Ecto neural progenitor cell (in vitro differentiated cells): ENCODE data around the gene SPTBN1.
"Not testable (repeated sequence)": the region's sequence is repeated elsewhere in the genome, so short reads cannot be mapped to it uniquely, and the experiment has no call there.

Experiments used
- DNase-seq: peaks from one replicate; pipeline ENCODE4 v3.0.0-alpha.2; 2018; ENCODE audit warnings: low spot score

The SPTBN1 gene

DNA sequence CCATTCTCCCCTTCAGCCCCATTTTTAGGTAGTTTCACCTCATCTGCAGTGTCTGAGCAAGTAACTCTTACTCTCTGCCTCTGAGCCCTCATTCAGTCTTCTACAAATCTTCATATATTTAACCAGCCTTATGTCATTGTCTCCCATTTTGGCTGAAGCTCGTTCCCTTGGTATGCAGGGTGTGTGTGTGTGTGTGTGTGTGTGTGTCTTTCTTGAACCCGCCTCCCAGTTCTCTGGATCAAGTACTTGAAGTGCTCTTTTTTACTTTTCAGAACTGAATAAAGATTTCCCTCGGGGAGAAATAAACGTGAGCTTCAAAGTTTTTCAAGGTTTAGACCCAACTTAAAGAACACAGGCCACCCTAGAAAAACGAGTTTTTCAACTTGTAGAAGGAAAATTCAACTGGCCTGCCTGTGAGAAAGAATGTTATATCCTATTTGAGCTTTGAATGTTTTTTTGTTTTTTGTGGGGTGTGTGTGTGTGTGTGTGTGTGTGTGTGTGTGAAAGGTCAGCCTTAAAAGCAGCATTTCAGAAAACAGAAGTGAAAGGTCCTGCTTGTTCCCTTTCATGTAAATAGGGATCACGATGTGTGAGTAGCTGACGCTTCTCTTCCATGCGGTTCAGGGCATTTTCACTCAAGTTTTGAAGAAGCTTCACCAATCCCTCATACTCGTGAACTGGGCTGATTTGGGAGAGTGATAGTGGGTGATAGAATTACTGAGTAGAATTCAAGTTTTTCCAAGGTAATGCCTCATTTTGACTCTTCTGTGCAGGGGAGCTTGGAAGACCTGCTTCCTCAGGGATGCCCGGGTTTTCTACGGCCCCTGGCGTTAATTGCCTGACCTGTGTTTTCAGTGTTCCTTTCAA, 216.7 kb downstream of the SPTBN1 start:
- no peak for DNase-seq

DNA sequence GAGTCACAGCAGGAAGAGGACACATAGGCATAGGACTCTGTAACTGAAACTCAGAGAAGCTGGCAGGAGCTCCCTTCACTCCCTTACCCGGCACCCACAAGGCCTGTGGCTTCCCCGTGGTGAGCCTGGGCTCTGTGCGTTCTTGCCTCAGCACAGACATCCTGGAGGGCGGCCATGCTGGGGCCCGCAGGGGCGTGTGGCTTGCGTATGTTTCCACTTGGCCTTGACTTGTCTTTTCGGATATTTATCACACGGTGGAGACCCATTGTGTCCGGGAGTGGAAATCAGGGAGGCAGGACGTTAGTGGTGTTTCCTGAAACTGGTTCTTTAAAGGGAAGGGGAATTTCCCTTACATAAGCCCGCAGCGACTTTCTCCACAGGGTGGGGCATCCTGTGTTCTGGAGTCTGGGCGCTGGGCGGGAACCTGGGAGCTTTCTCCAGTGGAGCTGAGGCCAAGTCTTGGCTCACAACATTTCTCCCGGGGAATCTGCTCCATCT, 217.4 kb downstream of the SPTBN1 start:
- no peak for DNase-seq

DNA sequence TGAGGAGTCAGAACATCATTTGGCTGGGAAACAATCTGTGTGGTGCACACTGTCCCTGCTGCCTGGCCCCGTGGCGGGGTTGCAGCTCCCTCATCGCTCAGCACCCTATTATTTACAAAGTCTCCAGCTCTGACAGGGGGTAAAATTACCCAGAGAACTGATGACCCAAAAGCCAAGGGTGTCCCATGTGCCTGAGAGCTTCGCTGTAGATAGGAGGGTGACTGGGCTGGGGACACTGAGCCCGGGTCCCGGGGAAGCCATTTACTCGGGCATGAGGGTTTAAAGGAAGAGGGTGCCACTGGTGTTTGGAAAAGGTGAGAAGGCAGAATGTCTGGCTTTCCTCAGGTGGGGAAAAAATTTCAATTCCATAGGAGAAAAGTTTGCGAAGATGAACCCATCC, 219.2 kb downstream of the SPTBN1 start:
- no peak for DNase-seq

DNA sequence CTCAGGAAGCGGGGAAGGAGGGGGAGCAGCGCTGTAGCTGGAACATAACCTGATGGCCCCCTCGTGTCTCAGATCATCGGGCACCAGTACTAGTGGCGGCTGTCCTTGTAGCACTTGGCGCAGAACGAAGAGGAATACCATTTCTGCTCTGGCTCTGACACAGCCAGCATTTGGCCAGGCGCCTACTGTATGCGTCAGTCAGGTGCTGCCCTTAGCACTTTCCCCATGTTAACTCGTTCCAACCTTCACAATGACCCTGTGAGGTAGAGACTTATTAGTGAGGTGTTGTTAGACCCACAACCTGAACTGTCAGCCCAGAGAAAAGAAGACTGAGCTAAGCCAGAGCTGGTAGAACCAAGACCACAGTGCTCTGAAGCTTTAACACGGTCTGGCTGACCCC, 219.6 kb downstream of the SPTBN1 start:
- DNase-seq, result no peak

DNA sequence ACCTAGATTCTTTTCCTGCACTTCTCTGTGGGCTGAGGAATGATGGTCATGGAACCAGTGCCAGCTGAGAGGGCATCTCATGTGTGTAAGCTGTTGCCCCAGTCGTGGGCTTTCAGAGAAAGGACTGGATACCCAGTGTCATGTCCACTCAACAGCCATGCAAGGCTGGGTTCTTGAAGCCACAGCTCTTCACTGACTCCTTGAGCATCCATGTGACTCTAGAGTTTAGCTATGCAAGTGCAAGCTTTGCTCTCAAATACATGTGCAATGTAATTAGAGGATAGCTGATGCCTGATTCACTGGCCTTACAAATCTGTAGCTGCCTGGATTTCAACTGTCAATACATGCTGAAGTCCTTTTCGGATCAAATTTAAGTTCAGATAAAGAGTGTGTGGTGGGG, 220.5 kb downstream of the SPTBN1 start:
- DNase-seq, result no peak

DNA sequence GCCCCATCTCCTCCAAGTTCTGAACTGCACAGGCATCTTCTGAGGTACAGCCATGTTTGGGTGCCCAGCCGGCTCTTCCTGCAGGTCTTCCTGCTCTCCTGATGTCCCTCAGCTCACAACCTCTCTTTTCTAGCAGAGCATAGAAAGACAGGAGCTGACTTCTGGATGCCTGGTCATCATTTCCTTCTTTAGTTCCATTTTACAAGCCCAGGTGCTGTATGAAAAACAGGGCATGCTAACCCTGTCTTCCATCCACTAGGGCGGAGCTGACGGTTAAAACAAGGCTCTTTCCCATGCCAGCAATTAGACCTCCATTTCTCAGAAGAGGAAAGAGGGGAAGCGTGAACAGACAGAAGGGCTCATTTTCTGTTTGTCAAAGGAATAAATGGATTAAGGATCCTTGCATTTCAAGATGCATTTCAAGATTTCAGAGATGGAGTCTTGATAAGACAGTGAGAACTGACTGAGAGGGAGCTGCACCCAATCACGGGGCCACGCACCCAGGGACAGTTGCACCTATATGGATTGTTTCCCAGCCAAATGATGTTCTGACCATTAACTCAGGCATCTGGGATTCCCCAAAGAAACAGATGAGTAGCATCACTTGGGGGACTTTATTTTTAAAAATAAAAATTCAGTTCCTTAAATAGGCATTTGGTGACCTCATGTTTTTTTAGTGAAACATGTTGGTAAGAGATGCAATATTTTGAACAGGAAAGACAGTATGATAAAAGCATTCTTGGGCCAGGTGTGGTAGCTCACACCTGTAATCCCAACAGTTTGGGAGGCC, 221.5 kb downstream of the SPTBN1 start:
- DNase-seq, result peak; percentile 11

DNA sequence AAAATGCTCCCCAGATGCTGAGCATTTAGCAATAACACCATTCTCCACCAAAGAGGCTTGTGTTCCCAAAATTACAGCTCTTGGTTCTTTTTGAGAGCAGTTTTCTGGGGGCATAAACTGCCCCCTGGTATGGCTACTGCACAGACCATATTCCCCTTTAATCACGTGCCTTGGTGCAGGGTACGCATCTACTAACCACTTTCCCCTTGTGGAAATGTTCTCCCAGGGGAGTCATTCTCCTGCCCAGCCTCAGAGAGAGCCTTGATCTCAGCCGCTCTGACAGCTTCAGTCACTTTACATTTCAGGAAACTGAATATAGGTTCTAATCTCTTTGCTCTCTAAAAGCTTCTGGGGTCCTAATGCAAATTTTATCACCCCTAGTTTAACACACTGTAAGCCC, 222.6 kb downstream of the SPTBN1 start:
- no peak for DNase-seq

DNA sequence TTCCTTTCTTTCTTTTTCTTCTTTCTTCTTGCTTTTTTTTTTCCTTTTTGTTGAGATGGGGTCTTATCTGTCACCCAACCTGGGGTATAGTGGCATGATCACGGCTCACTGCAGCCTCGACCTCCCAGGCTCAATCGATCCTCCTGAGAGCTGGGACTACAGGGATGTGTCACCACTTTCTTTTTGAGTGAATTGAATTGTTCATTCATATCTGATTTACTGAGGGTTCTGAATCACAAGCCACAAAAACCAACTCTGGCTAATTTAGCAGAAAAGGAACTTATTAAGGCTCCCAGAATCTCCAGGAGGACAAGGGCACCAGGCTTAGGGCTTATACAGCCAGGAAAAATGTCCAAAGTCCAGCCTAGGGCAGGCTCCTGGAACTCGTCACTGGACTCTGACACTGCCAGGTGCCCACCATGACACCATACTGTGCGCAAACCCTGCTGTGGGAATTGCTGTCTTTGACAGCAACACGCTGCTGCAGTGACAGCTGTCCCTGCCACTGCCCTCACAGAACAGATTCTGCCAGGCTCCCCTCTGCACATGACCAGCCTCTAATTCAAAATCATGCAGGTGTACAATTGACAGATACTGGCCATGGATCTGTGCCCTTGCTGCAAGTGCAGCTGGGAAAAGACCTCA, 224.4 kb downstream of the SPTBN1 start:
- no peak for DNase-seq

DNA sequence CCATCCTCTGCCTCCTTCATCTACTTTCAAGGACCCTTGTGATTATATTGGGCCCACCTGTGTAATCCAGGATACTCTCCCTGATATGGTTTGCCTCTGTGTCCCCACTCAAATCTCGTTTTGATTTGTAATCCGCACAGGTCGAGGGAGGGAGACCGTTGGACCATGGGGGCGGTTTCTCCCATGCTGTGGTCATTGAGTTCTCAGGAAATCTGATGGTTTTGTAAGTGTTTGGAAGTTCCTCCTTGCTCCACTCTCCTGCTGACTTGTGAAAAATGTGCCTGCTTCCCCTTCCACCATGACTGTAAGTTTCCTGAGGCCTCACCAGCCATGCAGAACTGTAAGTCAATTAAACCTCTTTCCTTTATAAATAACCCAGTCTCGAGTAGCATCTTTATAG, 225.3 kb downstream of the SPTBN1 start:
- no peak for DNase-seq

DNA sequence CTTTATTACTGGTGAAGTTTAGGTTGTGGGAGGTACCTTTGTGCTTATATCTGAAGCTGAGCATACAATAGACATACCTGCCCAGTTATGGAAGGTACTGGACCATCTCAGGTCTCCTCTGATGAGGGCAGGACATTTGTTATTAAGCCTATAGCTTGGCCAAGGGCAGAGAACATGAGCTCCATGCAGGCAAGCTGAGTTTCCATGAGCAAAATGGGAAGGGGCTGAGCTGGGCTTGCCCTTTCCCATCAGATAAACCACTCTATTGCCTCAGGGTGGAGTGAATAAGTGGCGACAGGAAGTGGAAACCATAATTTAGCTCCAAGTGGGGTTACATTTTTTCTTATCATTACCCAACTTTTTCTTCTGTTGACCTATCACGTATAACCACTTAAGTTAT, 227.5 kb downstream of the SPTBN1 start:
- DNase-seq, result no peak

DNA sequence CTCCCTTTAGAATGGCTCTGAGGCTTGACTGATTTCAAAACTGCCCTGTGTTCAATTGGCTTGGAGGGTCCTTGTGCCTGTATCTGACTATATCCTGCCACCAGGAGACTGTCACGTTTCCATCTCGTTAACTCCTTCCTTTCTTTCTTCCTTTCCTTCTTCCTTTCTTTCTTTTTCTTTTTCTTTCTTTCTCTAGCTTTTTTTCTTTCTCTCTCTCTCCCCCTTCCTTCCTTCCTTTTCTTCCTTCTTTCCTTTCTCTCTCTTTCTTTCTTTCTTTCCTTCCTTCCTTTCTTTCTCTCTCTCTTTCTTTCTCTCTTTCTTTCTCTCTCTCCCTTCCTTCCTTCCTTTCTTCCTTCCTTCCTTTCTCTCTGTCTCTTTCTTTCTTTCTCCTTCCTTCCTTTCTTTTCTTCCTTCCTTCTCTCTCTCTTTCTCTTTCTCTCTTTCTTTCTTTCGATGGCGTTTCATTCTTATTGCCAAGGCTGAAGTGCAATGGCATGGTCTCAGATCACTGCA, 229.2 kb downstream of the SPTBN1 start:
- DNase-seq, result no peak

DNA sequence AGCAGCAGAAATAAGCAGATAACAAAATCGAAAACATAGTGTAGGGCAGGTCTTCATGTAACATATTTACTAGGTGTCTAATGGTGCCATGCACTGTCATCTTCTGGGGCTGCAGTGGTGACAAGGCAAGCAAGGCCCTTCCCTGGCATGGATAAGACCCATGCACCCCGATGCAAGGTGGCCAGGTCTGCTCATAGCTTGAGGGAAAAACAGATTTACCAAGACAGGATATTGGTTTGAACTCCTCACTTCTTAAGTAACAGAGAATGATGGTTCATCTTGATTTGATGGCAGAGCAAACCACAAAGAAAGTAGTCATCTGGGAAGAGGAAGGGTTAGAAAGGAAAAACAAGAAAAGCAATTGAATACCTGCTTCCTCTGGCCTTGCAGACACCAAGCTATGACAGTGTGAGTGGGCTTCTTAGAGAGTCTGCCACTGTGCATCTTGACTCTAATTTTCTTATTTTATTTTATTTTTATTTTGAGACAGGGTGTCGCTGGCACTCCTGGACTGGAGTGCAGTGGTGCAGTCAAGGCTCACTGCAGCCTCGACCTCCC, 231.5 kb downstream of the SPTBN1 start:
- DNase-seq, result no peak

DNA sequence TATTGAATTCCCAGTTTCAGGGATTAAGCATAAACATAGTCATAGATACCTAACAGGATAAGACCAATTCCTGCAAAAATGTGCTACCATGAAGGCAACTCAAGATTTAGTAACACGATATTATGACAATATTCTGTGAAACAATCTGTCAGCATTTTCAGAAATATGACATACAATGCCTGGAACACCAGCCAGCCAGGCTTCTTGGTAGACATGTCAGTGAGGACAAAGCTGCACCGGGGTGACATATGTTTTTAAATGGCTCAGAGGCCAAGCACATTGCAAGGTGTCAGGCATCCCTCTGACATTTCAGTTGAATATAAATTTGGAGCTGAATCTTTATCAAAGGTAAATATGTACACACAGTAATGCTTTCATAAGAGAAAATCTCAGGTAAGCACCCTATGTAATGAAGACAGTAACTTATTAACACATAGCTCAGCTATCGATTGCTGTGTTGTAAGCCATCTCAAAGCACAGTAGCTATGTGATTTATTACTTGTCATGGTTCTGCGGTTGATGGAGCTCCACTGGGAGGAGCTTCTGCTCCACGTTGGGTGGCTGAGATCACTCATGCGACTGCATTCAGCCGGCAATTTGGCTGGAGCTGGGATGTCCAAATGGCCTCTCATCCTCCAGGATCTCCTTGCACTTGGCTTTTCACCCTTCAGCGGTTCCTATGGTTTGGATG, 235.5 kb downstream of the SPTBN1 start:
- no peak for DNase-seq

DNA sequence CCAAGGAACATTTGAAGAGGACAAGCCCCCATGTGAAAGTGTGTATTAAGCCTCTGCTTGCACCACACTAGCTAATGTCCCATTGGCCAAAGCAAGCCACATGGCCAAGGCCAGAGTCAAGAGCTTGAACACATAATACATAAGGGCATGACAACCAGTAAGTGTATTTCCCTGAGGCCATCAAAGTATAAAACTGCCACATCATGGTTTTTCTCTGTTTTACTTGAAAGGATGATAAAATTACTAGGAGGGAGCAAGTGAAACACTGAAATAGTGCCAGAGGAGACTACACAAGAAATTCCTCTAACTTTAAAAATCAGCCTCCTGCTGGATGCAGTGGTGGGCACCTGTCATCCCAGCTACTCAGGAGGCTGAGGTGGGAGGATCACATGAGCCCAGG, 236.4 kb downstream of the SPTBN1 start:
- DNase-seq, result no peak

DNA sequence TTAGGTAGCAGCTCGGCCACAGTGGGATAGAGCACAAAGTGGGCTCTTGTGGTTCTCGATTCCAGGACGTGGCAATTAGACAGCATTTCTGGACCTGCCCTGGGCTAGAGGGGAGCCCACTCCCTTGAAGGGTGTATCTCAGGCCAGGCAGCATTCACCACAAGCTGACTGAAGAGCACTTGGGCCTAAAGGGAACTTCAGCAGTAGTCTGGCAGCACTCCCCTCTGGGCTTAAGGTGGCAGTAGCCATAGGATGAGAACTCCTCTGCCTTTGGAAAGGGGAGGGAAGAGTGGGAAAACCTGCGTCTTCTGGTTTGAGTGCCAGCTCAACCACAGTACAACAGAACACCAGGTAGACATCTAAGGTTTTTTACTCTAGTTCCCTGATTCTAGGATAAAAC, 239.3 kb downstream of the SPTBN1 start:
- DNase-seq, result no peak

DNA sequence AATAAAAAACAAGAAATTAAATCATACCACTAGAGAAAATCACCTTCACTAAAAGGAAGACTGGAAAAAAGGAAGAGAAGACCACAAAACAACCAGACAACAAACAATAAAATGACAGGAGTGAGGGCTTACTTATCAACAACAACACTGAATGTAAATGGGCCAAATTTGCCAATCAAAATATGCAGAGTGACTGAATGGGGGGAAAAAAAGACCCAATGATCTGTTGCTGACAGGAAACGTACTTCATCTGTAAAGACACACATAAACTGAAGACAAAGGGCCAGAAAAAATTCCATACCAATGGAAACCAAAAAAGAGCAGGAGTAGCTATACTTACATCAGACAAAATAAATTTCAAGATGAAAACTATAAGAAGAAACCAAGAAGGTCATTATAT, 241.8 kb downstream of the SPTBN1 start:
- DNase-seq, result no peak

DNA sequence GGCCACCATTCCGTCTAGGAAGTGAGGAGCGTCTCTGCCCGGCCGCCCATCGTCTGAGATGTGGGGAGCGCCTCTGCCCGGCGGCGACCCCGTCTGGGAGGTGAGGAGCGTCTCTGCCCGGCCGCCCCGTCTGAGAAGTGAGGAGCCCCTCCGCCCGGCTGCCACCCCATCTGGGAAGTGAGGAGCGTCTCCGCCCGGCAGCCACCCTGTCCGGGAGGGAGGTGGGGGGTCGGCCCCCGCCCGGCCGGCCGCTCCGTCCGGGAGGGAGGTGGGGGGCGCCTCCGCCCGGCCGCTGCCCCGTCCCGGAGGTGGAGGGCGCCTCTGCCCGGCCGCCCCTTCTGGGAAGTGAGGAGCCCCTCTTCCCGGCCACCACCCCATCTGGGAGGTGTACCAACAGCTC, 242.8 kb downstream of the SPTBN1 start:
- not testable (repeated sequence) for DNase-seq

DNA sequence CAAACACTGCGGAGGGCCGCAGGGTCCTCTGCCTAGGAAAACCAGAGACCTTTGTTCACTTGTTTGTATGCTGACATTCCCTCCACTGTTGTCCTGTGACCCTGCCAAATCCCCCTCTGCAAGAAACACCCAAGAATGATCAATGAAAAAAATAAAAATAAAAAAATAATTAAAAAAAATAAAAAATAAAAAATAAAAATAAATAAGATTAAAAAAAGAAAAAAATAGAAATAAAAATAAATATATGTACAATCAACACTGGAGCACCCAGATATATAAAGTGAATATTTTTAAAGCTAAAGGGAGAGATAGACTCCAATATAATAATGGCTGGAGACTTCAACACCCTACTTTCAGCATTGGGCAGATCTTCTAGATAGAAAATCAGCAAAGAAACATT, 243.5 kb downstream of the SPTBN1 start:
- DNase-seq, result no peak

DNA sequence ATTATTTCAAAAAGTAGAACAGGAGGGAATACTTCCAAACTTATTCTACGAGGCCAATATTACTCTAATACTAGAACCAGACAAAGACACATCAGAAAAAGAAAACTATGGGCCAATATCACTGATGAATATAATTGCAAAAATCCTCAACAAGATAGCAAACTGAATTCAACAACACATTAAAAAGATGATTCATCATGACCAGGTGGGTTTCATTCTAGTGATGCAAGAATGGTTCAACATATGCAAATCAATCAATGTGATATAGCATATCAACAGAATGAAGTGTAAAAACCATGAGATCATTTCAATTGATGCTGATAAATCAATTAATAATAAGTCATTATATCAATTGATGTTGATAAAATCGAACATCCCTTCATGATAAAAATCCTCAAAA, 244.9 kb downstream of the SPTBN1 start:
- DNase-seq, result no peak

DNA sequence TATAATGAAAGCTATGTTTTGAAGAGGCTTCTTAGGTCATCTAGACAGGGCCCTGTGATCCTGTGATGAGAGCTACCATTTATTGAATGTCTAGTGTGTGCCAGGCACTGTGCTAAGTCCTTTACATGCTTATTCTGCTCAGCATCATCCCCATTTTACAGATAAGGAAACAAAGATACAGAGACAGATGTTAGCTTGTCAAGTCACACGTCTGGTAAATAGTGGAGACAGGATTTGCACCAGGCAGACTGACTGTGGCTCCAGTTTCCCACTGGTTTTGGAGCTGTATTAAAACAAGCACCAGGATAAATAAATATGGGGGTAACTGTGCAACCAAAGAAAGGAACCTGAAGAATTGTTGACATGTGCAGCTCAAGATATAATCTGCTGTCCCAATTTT, 248.1 kb downstream of the SPTBN1 start:
- no peak for DNase-seq
